Anterior cingulate cortex (tissue), 58 donors: Measurements from ENCODE around the gene SLC25A22.

Experiments
- DNase-seq, 58 donors: peaks; one replicate each; lab custom pipeline; 2025; lab: John Stamatoyannopoulos, UW

Gene SLC25A22

DNA sequence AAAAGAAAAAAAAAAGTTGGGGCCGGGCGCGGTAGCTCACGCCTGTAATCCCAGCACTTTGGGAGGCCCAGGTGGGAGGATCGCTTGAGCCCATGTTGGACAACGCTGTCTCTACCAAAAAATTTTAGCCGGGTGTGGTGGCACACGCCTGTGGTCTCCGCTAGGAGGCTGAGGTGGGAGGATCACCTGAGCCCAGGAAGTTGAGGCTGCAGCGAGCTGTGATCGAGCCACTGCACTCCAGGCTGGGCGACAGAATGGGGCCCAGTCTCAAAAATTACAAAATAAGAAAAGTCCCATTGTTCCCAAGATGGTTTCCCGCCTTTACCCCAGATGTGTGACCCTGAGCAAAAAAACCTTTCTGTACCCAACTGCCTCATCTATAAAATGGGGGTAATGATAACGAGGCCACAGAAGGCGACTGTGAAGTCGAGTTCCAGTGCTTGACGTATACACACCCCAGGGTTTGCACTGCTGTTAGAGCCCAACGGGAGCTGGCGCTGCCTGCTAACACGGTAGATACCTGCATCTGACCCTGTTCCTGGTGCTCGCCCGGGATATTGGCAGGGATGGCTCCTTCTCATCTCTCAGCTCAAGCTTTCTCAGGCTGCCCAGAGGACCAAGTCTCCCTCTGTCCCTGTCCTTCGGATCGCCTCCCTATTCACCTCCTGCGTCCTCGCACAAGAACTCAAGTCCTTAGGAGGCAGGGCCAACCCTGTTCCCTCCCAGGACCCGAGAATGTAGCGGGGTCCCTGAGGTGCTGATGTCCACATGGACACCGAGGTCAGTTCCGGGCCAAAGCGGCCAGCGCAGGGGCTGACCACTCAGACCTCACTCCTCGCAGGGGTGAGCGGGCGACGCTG is 10.6 kb upstream of the SLC25A22 start:
- peak in 4 of 58 donors; percentile 78 to 82 (median 82) for DNase-seq

DNA sequence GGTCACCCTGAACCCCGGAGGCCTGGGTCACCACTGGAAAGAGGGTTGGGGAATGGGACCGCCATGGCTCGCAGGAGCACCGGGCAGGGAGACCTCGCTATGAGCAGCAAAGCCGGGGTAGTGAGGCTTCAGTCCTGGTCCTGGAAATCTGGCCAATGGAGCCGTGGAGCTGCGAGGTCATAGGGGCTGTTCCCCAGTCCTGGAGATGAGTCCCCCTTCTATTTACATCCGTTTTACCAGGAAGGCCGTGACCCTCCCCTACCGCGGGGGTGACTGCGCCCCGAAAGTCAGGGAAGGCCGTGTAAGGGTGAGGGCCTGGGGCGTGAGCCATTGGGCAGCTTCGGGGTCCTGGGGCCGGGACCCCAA is 6.5 kb upstream of the SLC25A22 start:
- no peak for DNase-seq

DNA sequence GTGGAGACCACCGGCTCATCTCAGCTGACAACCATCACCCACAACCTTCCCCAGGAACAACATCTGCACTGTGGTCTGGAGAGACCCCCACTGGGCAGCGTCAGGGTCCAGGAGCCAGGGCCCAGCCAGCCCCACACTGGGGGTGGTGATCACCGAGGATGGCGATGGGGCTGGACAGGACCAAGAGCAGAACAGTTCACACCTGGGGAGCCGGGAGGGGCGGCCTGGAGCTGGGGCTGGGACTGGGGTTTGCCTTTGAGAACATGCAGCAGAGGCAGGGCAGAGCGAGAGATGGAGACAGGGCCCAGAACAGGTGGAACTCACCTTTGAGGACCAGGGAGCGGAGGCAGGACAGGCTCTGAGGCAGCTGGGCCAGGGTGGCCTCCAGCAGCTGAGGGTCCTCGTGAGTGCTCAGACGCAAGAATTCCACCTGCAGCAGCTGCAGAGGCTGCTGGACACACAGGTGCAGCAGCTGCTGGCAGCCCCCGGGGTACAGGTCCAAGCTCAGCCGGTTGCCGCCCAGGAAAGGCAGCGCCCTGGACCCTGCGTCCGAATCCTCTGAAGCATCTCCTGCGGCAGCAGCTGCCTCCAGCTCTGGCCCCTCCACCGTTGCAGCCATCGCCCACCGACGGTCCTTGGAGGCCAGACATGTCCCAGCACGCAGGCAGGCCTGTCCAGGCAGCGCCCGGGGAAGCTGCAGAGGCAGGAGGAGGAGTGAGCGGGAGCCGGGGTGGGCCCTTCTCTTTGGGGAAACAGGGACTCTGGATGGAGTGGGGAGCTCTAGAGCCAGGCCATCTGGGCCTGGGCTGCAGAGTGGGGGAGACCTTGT is 5.9 kb upstream of the SLC25A22 start:
- no peak for DNase-seq

DNA sequence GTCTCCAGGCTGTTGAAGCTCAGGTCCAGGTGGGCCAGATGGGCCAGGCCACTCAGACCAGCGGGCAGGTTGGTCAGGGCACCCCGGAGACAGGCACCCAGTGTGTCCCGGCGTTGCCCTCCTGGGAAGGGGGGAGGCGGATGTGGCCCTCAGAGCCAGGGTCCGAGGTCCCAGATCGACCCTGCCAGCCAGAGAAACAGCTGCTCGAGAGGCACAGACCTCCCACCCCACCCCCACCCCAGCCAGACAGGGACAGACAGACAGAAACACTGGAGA is 5.3 kb upstream of the SLC25A22 start:
- no peak for DNase-seq

DNA sequence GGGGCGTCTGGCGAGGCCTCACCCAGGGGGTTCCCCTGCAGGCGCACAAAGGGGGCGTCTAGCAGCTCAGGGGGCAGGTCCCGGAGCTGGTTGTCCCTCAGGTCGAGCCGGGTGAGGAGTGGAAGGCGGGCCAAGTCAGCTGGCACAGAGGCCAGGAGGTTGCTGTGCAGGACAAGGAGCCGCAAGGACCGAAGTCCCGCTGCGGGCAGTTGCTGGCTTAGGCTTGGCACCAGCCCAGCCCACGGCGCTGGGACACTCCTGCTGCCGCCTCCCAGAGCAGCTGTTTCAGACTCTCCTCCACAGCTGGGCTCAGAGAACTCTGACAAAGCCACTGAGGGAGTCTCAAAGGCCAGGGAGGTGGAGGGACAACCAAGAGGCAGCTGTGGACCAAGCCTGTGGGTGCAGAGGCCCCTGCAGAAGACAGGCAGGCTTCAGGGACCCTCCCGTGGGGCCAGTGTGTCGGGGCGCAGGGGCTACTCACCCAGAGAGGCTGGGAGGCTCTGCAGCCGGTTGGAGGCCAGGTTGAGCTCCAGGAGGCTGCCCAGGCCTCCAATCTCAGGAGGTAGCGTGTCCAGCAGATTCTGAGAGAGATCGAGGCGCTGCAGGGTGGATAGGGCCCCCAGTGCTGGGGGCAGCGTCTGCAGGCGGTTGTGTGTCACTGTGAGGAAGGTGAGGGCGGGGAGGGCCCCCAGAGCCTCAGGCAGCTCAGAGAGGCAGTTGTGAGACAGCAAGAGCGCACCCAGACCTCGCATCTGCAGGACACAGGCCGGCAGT is 4.8 kb upstream of the SLC25A22 start:
- DNase-seq, result no peak

DNA sequence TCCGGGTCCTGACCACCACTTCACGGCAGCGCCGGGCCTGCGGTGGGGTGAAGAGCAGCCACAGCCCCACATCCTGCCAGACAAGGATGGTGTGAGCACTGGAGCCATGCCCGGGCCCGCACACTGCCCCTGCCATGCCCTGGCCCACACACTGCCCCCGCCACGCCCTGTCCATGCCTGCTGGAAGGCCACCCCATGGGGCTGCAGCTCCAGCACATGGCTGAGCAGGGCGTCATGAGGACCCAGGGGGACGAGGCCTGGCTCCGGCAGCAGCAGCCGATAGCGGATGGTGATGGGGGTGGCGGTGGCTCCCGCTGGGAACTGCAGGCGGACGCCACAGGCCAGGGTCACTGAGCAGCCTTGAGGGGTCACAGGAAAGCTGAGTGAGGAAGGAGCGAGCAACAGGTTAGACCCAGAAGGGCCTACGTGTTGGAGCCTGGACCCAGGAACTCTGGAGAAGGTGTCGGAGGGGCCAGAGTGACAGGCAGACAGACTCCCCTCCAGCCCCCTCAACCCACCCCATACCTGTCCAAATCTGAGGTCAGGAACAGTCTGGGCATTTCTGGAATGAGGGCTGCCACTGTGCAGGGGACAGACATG is 4.0 kb upstream of the SLC25A22 start:
- no peak for DNase-seq

DNA sequence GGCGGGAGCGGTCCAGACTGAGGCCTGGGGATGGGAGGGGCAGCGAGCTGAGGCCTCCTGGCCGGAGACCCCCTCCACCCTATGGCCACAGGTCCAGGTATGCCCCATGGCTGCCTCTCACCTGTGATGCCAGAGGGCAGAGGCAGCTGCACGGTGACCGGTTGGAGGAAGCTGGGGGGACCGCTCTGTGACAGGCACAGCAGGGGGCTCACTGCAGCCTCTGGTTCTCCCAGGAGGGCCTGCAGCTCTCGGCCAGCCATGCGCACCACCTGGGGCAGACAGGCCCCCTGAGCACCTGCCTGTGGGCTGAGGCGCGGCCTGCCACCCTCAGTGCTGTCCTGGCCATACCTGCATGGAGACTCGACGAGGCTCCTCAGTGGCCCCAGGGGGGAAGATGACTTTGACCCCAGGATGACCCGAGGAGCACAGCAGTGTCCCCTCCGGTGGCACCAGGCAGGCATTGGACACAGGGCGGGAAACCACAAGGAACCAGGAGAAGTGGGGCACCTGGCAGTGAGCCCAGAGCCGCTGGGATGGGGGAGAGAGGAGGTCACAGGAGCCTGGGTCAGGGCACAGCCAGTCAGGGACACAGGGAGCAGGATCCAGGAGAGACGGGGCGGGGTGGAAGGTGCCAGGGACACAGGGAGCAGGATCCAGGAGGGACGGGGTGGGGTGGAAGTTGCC is 3.2 kb upstream of the SLC25A22 start:
- DNase-seq, result no peak

DNA sequence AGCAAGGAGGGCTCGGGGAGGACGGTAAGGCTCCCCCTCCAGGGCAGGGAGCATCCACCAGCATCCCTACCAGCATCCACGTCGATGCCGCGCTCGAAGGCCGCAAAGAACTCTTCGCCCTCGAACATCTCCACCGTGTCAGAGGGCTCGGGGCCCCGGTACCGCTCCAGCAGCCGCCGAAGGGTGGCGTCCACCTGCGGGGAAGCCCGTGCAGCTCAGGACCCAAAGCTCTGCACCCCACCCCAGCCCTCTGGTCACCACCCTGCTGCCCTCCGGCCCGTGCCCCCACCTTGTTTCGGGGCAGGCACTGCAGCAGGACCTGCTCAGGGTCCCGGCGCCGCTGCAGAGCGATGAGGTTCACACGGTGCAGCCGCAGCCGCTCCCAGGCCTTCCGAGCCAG is 2.4 kb upstream of the SLC25A22 start:
- DNase-seq, result no peak

DNA sequence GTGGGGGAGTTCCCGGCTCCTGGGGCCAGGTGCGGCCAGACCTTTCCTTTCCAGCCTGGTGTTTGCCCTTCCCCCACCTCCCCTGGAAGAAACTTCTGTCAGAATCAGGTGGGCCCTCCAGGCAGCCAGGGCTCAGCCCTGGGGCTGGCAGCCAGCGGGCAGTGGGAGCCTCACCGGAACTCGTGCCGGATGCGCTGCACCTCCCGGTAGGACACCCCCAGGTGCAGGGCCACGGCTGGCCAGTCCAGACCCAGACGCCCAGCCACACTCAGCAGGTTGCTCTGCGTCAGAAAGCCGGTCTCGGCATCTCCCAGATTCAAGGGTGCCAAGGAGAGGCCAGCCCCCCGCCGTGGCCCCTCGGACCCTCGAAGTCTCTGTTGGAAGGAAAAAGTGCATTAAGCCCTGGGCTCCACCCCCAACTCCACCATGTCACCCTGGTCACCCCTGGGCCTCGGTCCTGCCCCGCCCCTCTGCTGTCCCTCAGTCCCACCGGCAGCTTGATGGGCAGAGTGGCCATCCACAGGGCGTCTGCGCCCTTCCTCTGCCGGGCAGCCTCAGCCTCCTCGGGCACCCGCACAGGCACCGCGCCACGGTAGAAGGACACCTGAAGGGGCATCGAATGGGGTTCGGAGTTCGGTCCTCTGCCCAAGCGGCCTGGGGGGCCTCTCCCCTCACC is 1.7 kb upstream of the SLC25A22 start:
- no peak for DNase-seq

DNA sequence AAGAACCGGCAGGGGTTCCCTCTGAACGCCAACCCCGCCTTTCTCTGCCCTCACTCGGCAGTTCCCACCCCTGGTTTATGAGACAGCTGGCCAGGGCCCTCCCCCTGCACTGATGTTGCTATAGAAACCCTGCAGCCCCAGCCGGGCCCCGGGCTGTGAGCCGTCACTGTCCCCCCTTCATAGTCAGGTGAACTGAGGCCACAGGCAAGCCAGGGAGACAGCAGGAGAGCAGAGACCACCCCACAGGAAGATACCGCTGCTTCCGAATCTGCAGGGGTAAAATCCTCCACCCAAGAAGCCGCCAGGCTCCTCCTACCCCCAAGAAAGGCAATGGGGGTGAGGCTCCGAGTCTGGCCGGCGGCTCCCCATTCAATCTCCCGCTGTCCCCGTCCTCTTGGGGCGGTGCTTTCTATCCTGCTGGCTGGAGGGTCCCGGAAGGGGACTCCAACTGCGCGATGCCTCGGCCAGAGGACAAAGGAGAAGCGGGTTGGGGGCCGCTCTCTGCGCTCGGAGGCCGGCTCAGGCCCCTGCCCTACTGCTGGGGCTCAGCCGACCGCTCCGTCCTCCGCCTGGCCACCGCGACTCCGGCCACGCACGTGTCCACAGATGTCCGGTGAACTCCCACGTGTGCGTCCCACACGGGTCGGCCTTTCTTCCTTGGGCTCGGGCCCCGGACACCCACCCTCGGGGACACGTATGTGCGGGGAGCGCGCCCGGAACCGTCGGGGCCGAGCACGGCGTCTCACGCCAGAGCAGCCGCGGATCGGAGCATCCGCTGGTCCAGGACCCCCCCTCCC is 587 bp downstream of the SLC25A22 start:
- peak in 55 of 58 donors; percentile 19 to 91 (median 76) for DNase-seq

DNA sequence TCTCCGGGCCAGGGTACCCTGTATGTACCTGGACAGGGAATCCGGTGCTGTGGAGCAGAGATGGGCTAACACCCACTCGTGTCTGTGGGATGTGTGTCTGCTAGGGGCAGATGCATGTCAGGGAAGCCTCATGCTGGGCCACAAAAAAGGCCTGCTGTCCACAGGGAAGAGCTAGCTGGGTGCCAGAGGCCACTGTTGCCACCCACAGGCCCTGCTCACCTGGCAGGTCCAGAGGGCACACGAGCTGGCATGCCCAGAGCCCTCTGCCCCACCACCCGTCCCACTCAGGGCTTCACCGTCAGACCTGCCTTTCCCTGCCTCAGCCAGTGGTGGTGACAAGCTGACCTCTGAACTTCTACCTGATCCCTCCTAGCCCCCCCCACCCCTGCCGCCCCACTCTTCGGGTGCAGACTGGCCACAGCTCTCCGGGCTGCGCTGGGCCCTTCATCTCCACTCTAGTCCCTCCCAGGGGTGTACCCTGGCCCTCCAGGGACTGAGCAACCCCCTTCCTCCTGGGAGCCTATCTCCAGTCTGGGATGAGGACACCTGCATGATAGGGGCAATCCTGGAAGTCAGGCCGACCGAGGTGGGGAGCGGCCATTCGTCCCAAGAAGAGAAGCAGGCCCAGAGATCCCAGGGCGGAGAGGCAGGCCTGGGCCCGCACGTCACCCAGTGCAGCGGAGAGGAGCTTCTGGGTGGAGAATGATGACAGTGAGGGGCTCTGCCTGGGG is 1.4 kb downstream of the SLC25A22 start:
- no peak for DNase-seq

DNA sequence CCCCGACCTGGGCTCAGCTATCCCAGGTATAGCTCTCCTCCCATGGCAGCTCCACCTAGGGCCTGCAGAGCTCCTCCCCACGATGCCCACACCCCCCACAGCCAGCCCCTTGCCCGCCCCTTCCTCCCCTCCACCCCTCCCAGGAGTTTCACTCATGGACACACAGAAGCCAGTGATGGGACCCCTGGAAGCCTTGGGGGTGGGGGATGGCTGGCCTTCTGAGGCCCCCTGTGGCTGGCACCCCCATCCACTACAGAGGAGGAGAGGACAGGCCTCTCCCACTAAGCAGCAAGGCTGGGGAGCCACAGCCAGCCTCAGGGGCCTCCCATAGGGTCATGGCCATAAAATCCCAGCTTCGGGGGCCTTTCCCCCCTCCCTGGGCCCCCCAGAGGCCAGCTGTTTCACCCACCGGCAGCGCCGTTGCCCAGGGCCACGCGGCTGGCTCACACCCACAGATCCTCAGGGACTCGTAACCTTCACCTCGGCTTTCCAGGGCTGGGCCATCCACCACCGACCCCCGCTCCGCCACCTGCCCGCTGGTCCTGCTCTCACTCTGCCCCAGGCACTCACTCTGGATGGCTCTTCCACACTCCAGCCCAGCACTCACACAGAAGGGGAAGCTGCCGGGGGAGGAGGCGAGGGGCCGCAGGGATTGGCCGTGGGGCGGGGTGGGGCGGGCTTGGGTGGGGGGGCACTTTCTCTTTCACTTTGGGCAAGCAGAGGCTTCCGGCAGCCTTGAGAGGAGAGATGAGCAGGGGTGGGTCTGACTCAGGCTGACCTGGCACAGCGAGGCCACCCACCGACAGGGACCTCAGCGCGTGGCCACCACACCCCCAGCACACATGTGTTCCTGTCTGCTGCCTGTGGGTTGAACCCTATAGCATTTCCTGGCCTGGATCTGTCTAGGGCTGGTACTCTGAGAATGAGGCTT is 2.2 kb downstream of the SLC25A22 start:
- DNase-seq, result peak in 39 of 58 donors; percentile 25 to 71 (median 50)

DNA sequence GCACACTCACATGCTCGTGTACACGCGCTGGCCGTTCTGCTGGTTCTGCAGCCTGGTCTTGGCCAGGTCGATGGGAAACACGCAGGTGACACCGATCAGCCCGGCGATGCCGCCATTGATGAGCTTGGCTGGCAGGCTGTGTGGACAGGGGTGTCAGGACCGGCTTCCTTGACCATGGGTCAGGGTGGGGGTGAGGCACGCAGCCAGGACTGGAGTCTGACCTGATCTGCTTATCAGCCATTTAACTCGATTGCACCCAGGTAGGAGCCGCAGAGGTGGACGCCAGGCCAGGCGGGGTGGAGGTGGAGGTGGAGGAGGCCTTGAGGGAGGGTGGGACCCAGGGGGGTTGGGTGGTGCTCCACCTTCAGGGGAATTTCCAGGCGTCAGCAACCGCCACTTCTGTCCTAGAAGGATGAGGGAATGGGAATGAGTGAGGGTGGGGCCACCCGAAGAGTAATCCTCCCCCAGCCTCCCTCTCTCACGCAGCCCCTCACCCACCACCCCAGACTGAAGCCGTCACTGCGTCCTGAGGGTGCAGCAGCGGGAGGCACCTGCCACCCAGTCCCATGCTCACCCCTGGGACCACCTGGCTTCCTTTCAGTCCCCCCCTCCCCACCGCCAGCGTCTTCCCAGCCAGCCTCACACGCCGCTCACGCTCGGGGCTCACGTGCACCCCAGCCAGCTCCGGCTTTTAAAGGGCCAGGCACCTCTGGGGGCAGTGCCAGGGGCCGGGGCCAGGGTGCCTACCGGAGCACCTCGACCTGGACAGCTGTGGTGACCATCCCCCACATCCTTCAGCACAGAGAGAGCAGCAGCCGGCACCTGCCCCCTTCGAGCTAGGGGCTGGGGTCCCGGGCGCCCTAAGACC is 3.1 kb downstream of the SLC25A22 start:
- DNase-seq, result peak in 15 of 58 donors; percentile 13 to 57 (median 45)

DNA sequence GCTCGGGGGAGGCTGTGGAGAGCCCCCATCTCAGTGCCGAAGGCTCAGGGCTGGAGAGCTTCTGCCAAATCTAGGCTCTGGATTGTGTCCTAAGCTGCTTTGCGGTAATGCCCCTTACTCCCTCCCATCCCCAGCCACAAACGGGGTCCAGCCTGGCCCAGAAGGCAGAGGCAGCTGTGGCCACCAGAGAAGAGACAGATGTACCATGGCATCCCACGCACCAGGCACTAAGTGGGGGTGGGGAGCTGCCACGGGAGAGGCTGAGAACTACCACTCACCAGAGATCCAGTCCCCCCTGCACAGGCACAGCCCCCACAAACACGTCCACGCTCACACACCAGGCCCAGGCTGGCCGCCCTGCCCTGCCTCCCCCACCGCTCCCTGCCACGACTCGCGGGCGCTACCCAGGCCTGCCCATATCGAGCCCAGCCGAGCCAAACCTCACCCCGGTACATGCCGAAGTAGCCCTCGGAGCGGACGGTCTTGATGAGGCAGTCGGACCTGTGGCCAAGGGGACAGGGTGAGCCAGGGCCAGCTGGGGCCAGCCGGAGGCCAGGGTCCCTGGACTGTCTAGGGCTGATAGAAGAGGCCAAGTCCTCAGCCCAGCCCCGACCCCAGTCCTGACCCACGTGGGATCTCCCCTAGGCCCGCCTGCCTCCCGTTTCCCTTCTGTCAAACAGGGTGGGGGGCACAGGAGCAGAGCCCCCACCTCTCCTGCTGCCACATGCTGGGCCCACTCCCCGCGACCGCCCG is 3.9 kb downstream of the SLC25A22 start:
- DNase-seq, result peak in 3 of 58 donors; percentile 16 to 38 (median 16)

DNA sequence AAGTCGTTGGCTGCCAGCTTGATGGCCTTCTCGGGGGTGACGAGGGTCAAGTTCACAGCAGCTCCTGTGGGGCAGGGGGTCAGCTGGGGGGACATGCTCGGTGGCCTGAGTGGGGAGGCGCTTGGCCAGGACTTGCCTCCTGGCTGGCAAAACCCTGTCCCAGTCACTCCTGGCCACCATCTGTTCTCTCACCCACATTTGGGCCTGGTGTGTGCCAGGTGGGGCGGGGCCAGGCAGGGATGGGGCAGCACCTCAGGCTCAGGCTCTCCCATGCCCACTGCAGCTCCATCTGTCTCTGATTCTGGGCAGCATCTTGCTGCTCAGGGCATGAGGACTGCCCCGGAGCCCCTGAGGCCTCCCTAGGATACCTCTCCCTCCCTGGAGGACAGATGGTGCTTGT is 4.5 kb downstream of the SLC25A22 start:
- DNase-seq, result no peak
